Fibroblast of mammary gland (primary cell): Measurements from ENCODE around the gene DISP3.

ENCODE experiments used
- DNase-seq: peaks from one replicate; pipeline ENCODE4 v3.0.0-alpha.2; 2010; ENCODE audit warnings: low read depth
- H3K4me3 ChIP-seq: 2 replicates; pipeline ENCODE4 v1.5.1; 2011; ENCODE audit warnings: low read depth, mild to moderate bottlenecking, low read length, moderate library complexity; ENCODE audit not compliant: control insufficient read depth
- CTCF ChIP-seq: conservative IDR thresholded peaks from 2 replicates; pipeline ENCODE4 v1.5.1; 2011; ENCODE audit warnings: low read depth, low read length, inconsistent platforms; ENCODE audit not compliant: control insufficient read depth, insufficient read depth

The DISP3 gene

GRCh38 chr1:11530731-11531311, 51.9 kb downstream of the DISP3 start:
- TF ChIP-seq CTCF = no peak

GRCh38 chr1:11531314-11531870, 52.4 kb downstream of the DISP3 start:
- no peak for TF ChIP-seq CTCF
- no peak overlapping the region for H3K4me3 ChIP-seq
- no peak for DNase-seq

More at GRCh38 chr1:11530731-11531311, 51.9 kb downstream of the DISP3 start:
- H3K4me3 ChIP-seq = no peak overlapping the region
- no peak for DNase-seq

- DNase-seq = no peak
- no peak overlapping the region for H3K4me3 ChIP-seq
- no peak for TF ChIP-seq CTCF
Measured at GRCh38 chr1:11531943-11532342, 53.0 kb downstream of the DISP3 start.

DNA sequence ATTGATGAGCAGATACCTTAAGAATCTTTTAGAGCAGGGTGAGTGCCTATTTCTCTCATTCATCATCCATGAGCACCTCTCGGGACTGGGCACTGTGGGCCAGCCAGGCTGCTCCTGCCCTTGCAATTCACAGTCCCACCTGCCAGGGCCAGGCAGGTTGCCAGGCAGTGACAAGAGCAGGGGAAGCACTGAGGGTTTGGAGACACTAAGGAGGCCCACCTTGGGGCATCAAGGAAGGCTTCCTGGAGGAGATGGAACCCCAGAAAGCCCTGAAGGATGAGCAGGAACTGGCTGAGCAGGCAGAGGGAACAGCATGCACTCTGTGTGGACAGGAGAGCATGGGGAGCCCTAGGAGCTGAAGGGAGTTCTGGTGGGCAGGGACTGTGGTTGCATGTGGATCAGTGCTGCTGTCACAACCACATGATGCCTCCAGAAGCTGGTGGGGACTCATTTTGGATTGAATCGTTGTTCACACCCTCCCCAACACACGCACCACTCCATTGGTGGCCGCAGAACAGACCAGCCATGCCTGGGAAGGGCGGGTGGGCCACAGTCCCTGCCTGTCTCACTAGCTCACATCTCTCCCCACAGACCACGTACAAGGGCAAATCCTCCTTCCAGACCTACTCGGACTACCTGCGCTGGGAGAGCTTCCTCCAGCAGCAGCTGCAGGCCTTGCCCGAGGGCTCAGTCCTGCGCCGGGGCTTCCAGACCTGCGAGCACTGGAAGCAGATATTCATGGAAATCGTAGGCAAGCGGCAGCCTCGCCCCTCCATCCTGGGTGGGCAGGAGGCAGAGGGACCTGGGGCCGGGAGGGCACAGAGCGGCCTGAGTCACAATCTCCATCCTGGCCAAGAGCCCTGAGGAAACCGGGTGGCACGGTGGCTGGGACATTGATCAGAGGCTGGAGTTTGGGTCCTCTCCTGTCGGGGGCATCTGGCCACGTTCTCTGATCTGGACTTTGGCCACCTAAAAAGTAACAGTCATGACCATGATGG, 55.1 kb downstream of the DISP3 start:
- DNase-seq = no peak
- no peak overlapping the region for H3K4me3 ChIP-seq
- no peak for TF ChIP-seq CTCF

- no peak for TF ChIP-seq CTCF
Measured at GRCh38 chr1:11534846-11535245, 55.9 kb downstream of the DISP3 start.

GRCh38 chr1:11535316-11535715, 56.4 kb downstream of the DISP3 start:
- no peak for DNase-seq
- TF ChIP-seq CTCF = no peak
- no peak overlapping the region for H3K4me3 ChIP-seq

More at GRCh38 chr1:11534846-11535245, 55.9 kb downstream of the DISP3 start:
- no peak for DNase-seq
- no peak overlapping the region for H3K4me3 ChIP-seq
